Caco-2 (cell line): ENCODE data around the gene UNC45A. TPM values are rescaled to one million over a fixed set of nuclear protein-coding genes. Genes with fewer than 3 reads are reported as not detected.

ENCODE experiments used
- BruUV-seq: library from RNA; stranded (reverse); fragments of 400-500 nt; replicated peaks from 2 replicates; lab custom pipeline; 2021; lab: Mats Ljungman, UMichigan
- CTCF ChIA-PET: fragments of 300-600 bp; sonication (Branson Sonifier 250); formaldehyde crosslinking; loops from one replicate; lab custom pipeline; 2022; ENCODE audit warnings: antibody characterized with exemption; lab: Charles Lee
- POLR2A ChIA-PET: fragments of 300-600 bp; sonication (Branson Sonifier 250); formaldehyde crosslinking; loops from one replicate; lab custom pipeline; 2022; ENCODE audit warnings: antibody characterized with exemption; lab: Charles Lee
- DNase-seq, 2 experiments: peaks; one replicate each; pipeline versions ENCODE4 v3.0.0 to v3.0.0-alpha.2; 2020 to 2022
- H3K27me3 ChIP-seq: replicated peaks from 2 replicates; pipeline ENCODE4 v1.6.0; 2011; ENCODE audit warnings: low read length; ENCODE audit not compliant: control insufficient read depth, insufficient read depth
- H3K36me3 ChIP-seq: 2 replicates; pipeline ENCODE4 v1.5.1; 2011; ENCODE audit warnings: low read length; ENCODE audit not compliant: control insufficient read depth, insufficient read depth
- H3K4me1 ChIP-seq: fragments of 250-450 bp; sonication (Bioruptor Pico); 2 replicates; pipeline ENCODE4 v1.5.1; 2020; ENCODE audit warnings: mild to moderate bottlenecking
- H3K4me3 ChIP-seq: 2 replicates; pipeline ENCODE4 v1.5.1; 2011; ENCODE audit warnings: low read depth, mild to moderate bottlenecking, control low read depth, low read length
- H3K9me3 ChIP-seq: fragments of 250-450 bp; sonication (Bioruptor Pico); 2 replicates; pipeline ENCODE4 v1.5.1; 2020; ENCODE audit warnings: mild to moderate bottlenecking, moderate library complexity
- H3K27ac Mint-ChIP-seq: one replicate; pipeline ENCODE4 v1.8.0; 2022; ENCODE audit warnings: mixed read lengths; ENCODE audit not compliant: unreplicated experiment
- H3K27me3 Mint-ChIP-seq: one replicate; pipeline ENCODE4 v1.8.0; 2022; ENCODE audit warnings: mixed read lengths; ENCODE audit not compliant: insufficient read depth, unreplicated experiment
- H3K36me3 Mint-ChIP-seq: one replicate; pipeline ENCODE4 v1.8.0; 2022; ENCODE audit warnings: mild to moderate bottlenecking, mixed read lengths; ENCODE audit not compliant: insufficient read depth, unreplicated experiment
- H3K4me1 Mint-ChIP-seq: one replicate; pipeline ENCODE4 v1.8.0; 2022; ENCODE audit warnings: low read depth, mixed read lengths; ENCODE audit not compliant: unreplicated experiment
- H3K4me3 Mint-ChIP-seq: one replicate; pipeline ENCODE4 v1.8.0; 2022; ENCODE audit warnings: mild to moderate bottlenecking, moderate library complexity, mixed read lengths; ENCODE audit not compliant: unreplicated experiment
- H3K9me3 Mint-ChIP-seq: one replicate; pipeline ENCODE4 v1.8.0; 2022; ENCODE audit warnings: mixed read lengths; ENCODE audit not compliant: unreplicated experiment
- CTCF ChIP-seq, 2 experiments: fragments of 200-600 bp in 1 of 2; IDR thresholded peaks; 1 replicate in 1 of 2; 2 replicates in 1 of 2; pipeline versions ENCODE4 v1.5.1 to v1.8.0; 2011 to 2022; ENCODE audit warnings: antibody characterized with exemption in 1 of 2, control low read depth in 1 of 2, inconsistent platforms in 1 of 2, low read depth in 1 of 2, low read length in 1 of 2, mild to moderate bottlenecking in 1 of 2, moderate library complexity in 1 of 2; ENCODE audit not compliant: insufficient read depth in 1 of 2, severe bottlenecking in 1 of 2, unreplicated experiment in 1 of 2
- intact Hi-C: fragments of 100-400 bp; cut with micrococcal nuclease; formaldehyde crosslinking; loops from one replicate; pipeline ENCODE4 v1.10.0; 2022; ENCODE audit not compliant: unreplicated experiment
- total RNA-seq: library from RNA; stranded (reverse); gene quantifications from 2 replicates; pipeline ENCODE4 v1.2.3, GENCODE V29; 2022

UNC45A gene
- total RNA-seq, 1 experiment from 2014 or later, result 62.6 TPM

GRCh38 chr15:90957031-90957790 lies 22.1 kb downstream of the UNC45A start:
- H3K4me3 Mint-ChIP-seq, result peak overlapping the region; percentile 62
- ChIA-PET CTCF (no interaction called here), POLR2A (no interaction called here)
- H3K36me3 Mint-ChIP-seq, result peaks cover 58% of the 10 kb centered on the region
- intact Hi-C loops, result loop anchor here (5.0 kb wide), 1 partner anchor 35 kb away; the partner anchor contains the start of gene PRC1
- no peaks in the 10 kb centered on the region for H3K9me3 ChIP-seq
- TF ChIP-seq CTCF (IDR thresholded peaks at IDR 0.05; ENCODE audit: insufficient read depth in 1 of 2, low read depth in 1 of 2, low read length in 1 of 2, severe bottlenecking in 1 of 2, unreplicated experiment in 1 of 2), result no peak
- H3K4me3 ChIP-seq, result no peak overlapping the region
- no peaks in the 10 kb centered on the region for H3K27me3 ChIP-seq
- H3K4me1 Mint-ChIP-seq, result peaks cover 16% of the 10 kb centered on the region
- DNase-seq, result no peak
- no TSS peak for BruUV-seq
- no peak overlapping the region for H3K27ac Mint-ChIP-seq
- peaks cover 1% of the 10 kb centered on the region for H3K36me3 ChIP-seq
- H3K9me3 Mint-ChIP-seq, result no peaks in the 10 kb centered on the region
- no peaks in the 10 kb centered on the region for H3K27me3 Mint-ChIP-seq
- peaks cover 4% of the 10 kb centered on the region for H3K4me1 ChIP-seq

DNA sequence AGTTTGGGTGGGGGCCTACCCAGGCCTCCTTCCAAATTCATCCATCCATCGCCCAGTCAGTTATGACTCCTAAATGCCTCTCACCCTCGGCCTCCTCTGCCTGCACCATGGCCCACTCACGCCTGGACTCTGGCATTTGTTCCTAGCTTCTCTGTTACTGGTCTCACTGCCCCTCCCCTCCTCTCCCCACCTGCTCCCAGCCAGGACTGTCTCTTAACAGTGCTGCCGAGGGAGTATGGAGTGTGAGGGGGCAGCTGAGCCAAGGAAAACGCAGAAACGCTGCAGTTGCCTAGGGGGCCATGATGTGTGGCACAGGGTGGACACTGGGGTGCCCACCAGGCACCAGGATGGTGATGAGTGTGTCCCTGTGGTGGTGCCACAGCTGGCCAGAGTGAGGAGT lies 22.7 kb downstream of the UNC45A start:
- H3K27me3 Mint-ChIP-seq, result no peaks in the 10 kb centered on the region
- H3K9me3 ChIP-seq, result no peaks in the 10 kb centered on the region
- ChIA-PET CTCF (no interaction called here), POLR2A (no interaction called here)
- no peak overlapping the region for H3K4me3 ChIP-seq
- intact Hi-C loops, result loop anchor here (5.0 kb wide), 1 partner anchor 35 kb away; the partner anchor contains the start of gene PRC1
- DNase-seq, result no peak
- no peaks in the 10 kb centered on the region for H3K9me3 Mint-ChIP-seq
- BruUV-seq, result no TSS peak
- peaks cover 1% of the 10 kb centered on the region for H3K36me3 ChIP-seq
- H3K27me3 ChIP-seq, result no peaks in the 10 kb centered on the region
- TF ChIP-seq CTCF (IDR thresholded peaks at IDR 0.05; ENCODE audit: insufficient read depth in 1 of 2, low read depth in 1 of 2, low read length in 1 of 2, severe bottlenecking in 1 of 2, unreplicated experiment in 1 of 2), result no peak
- H3K27ac Mint-ChIP-seq, result no peak overlapping the region
- peaks cover 4% of the 10 kb centered on the region for H3K4me1 ChIP-seq
- H3K4me3 Mint-ChIP-seq, result peak overlapping the region; percentile 62
- H3K4me1 Mint-ChIP-seq, result peaks cover 16% of the 10 kb centered on the region
- peaks cover 53% of the 10 kb centered on the region for H3K36me3 Mint-ChIP-seq

GRCh38 chr15:90959028-90959595 lies 24.0 kb downstream of the UNC45A start:
- CTCF ChIA-PET, result no interaction called here
- Mint-ChIP-seq H3K27ac (no peak overlapping the region), H3K4me3 (no peak overlapping the region), H3K36me3 (peaks cover 57% of the 10 kb centered on the region), H3K27me3 (no peaks in the 10 kb centered on the region), H3K9me3 (no peaks in the 10 kb centered on the region), H3K4me1 (peaks cover 8% of the 10 kb centered on the region)
- Histone ChIP-seq H3K4me3 (no peak overlapping the region), H3K9me3 (no peaks in the 10 kb centered on the region), H3K27me3 (no peaks in the 10 kb centered on the region), H3K4me1 (peaks cover 4% of the 10 kb centered on the region), H3K36me3 (peaks cover 1% of the 10 kb centered on the region)
- POLR2A ChIA-PET, result interaction anchor here (0.6 kb wide), 2 partner anchors 18 to 245 kb away, joined by 3 to 4 read pairs; no protein-coding TSS in a partner anchor
- intact Hi-C loops, result loop anchor here (5.0 kb wide), 1 partner anchor 33 kb away; the partner anchor contains the start of gene PRC1
- no TSS peak for BruUV-seq
- TF ChIP-seq CTCF (IDR thresholded peaks at IDR 0.05; ENCODE audit: insufficient read depth in 1 of 2, low read depth in 1 of 2, low read length in 1 of 2, severe bottlenecking in 1 of 2, unreplicated experiment in 1 of 2), result no peak
- no peak for DNase-seq
